Keratinocyte (primary cell): ENCODE results near the gene TFAP2D. TPM values are rescaled to one million over a fixed set of nuclear protein-coding genes. Genes with fewer than 3 reads are reported as not detected.

Source experiments
- DNase-seq: peaks from one replicate; pipeline ENCODE4 v3.0.0-alpha.2; 2011; ENCODE audit warnings: low read depth, missing footprints, low spot score
- FAIRE-seq: peaks from 2 replicates; lab custom pipeline; 2011; peaks lifted over from hg19 to GRCh38; lab: Jason Lieb, UNC
- H2AFZ ChIP-seq: 2 replicates; pipeline ENCODE4 v1.6.0; 2012; ENCODE audit warnings: low read length, control low read depth, inconsistent platforms; ENCODE audit not compliant: control insufficient read depth
- H3K27ac ChIP-seq: 2 replicates; pipeline ENCODE4 v1.5.1; 2011; ENCODE audit warnings: low read length; ENCODE audit not compliant: control insufficient read depth, insufficient read depth
- H3K27me3 ChIP-seq: 3 replicates; pipeline ENCODE4 v1.6.0; 2011; ENCODE audit warnings: low read length; ENCODE audit not compliant: control insufficient read depth, insufficient read depth; ENCODE audit errors: extremely low read depth
- H3K36me3 ChIP-seq, 2 experiments: 2 replicates in 1 of 2; 3 replicates in 1 of 2; pipeline ENCODE4 v1.5.1; 2011; ENCODE audit warnings: low read length in 2 of 2, mild to moderate bottlenecking in 1 of 2; ENCODE audit not compliant: control insufficient read depth in 2 of 2, insufficient read depth in 2 of 2; ENCODE audit errors: extremely low read depth in 1 of 2
- H3K4me1 ChIP-seq: 3 replicates; pipeline ENCODE4 v1.5.1; 2011; ENCODE audit warnings: low read length; ENCODE audit not compliant: control insufficient read depth, insufficient read depth; ENCODE audit errors: extremely low read depth
- H3K4me2 ChIP-seq: 3 replicates; pipeline ENCODE4 v1.6.0; 2011; ENCODE audit warnings: low read depth, low read length; ENCODE audit not compliant: control insufficient read depth, insufficient read depth; ENCODE audit errors: extremely low read depth
- H3K4me3 ChIP-seq, 3 experiments: fragments of 200-600 bp in 1 of 3; sonication (generic) in 1 of 3; 2 replicates in 2 of 3; 3 replicates in 1 of 3; pipeline ENCODE4 v1.5.1; 2011 to 2016; ENCODE audit warnings: low read length in 3 of 3, mild to moderate bottlenecking in 3 of 3, control low read depth in 2 of 3, inconsistent platforms in 1 of 3, low read depth in 1 of 3, mixed read lengths in 1 of 3, mixed run types in 1 of 3, moderate library complexity in 1 of 3; ENCODE audit not compliant: control insufficient read depth in 2 of 3, insufficient read depth in 2 of 3; ENCODE audit errors: extremely low read depth in 1 of 3
- H3K79me2 ChIP-seq: 2 replicates; pipeline ENCODE4 v1.6.0; 2012; ENCODE audit warnings: low read length; ENCODE audit not compliant: control insufficient read depth, insufficient read depth
- H3K9ac ChIP-seq: 3 replicates; pipeline ENCODE4 v1.6.0; 2011; ENCODE audit warnings: low read length; ENCODE audit not compliant: control insufficient read depth, insufficient read depth; ENCODE audit errors: extremely low read depth
- H3K9me1 ChIP-seq: 3 replicates; pipeline ENCODE4 v1.6.0; 2011; ENCODE audit warnings: low read length; ENCODE audit not compliant: control insufficient read depth, insufficient read depth; ENCODE audit errors: extremely low read depth
- H3K9me3 ChIP-seq: 2 replicates; pipeline ENCODE4 v1.5.1; 2012; ENCODE audit warnings: low read depth, low read length; ENCODE audit not compliant: control insufficient read depth
- H4K20me1 ChIP-seq: 3 replicates; pipeline ENCODE4 v1.6.0; 2011; ENCODE audit warnings: low read length; ENCODE audit not compliant: control insufficient read depth, insufficient read depth; ENCODE audit errors: extremely low read depth
- EZH2 ChIP-seq: IDR thresholded peaks from one replicate; pipeline ENCODE4 v1.6.1; 2012; ENCODE audit warnings: inconsistent platforms, mild to moderate bottlenecking, low read length, moderate library complexity
- dilution Hi-C: fragments of 300-500 bp; cut with MboI; formaldehyde crosslinking; loops from one replicate; pipeline ENCODE4 v1.7.0; 2020; ENCODE audit warnings: low sequenced_read_pairs; ENCODE audit not compliant: extremely low pct_ligation_motif_present
- polyA plus RNA-seq, 5 experiments: library from polyadenylated mRNA; depleted of rRNA in 3 of 5; stranded (reverse) in 3 of 5; stranded (forward) in 1 of 5; unstranded in 1 of 5; fragments of >200 nt; gene quantifications; 1 replicate in 1 of 5; 2 replicates in 3 of 5; 3 replicates in 1 of 5; pipeline versions ENCODE4 v1.2.1 to v1.2.3, GENCODE V29; 2011 to 2012; ENCODE audit warnings: missing spikeins in 2 of 5, low read depth in 1 of 5, low replicate concordance in 1 of 5
- TF ChIP-seq, protein P1 (sequence below), 3 experiments: IDR thresholded peaks in 1 of 3; conservative IDR thresholded peaks in 1 of 3; optimal IDR thresholded peaks in 1 of 3; 2 replicates in 2 of 3; 3 replicates in 1 of 3; pipeline versions ENCODE3 to v1.5.1; 2011; ENCODE audit warnings: low read length in 3 of 3, mild to moderate bottlenecking in 3 of 3, moderate library complexity in 2 of 3, control low read depth in 1 of 3, inconsistent platforms in 1 of 3; ENCODE audit not compliant: insufficient read depth in 2 of 3; ENCODE audit errors: extremely low read depth in 1 of 3

Gene TFAP2D
- polyA plus RNA-seq, 1 donor (not counting 4 experiments of a cell fraction or from before 2014, with no cell fraction given) = not detected

DNA sequence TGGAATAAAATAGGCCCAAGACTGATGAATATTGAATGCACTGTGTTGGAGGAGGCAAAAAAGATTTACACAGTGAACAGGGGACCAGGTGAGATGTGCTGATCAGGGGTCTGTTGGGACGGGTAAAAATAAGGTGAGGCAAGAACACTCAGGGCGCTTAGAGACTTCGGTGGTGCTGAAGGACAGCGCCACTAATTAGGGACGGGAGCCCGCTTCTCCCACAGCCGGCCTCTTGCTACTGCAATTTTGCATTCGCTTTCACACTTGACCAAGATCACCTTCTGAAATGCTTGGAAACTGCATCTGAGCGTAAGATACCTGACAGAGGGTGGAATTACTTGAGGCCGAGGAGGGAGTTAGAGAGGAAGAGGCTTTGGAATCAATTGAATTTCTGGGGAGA lies 7.3 kb downstream of the TFAP2D start:
- Histone ChIP-seq H2AFZ (no peak overlapping the region), H3K27me3 (peaks cover 89% of the 10 kb centered on the region), H3K4me1 (no peaks in the 10 kb centered on the region), H3K4me3 (no peak overlapping the region), H3K9me1 (no peaks in the 10 kb centered on the region), H3K9ac (no peak overlapping the region), H3K4me2 (no peak overlapping the region), H3K79me2 (no peaks in the 10 kb centered on the region), H3K36me3 (no peaks in the 10 kb centered on the region), H3K9me3 (no peaks in the 10 kb centered on the region), H4K20me1 (no peaks in the 10 kb centered on the region), H3K27ac (no peak overlapping the region)
- TF ChIP-seq EZH2 = no peak
- TF ChIP-seq, protein P1, sequence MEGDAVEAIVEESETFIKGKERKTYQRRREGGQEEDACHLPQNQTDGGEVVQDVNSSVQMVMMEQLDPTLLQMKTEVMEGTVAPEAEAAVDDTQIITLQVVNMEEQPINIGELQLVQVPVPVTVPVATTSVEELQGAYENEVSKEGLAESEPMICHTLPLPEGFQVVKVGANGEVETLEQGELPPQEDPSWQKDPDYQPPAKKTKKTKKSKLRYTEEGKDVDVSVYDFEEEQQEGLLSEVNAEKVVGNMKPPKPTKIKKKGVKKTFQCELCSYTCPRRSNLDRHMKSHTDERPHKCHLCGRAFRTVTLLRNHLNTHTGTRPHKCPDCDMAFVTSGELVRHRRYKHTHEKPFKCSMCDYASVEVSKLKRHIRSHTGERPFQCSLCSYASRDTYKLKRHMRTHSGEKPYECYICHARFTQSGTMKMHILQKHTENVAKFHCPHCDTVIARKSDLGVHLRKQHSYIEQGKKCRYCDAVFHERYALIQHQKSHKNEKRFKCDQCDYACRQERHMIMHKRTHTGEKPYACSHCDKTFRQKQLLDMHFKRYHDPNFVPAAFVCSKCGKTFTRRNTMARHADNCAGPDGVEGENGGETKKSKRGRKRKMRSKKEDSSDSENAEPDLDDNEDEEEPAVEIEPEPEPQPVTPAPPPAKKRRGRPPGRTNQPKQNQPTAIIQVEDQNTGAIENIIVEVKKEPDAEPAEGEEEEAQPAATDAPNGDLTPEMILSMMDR (optimal IDR thresholded peaks at IDR 0.05 in 1 of 3, IDR thresholded peaks at IDR 0.05 in 1 of 3, conservative IDR thresholded peaks at IDR 0.05 in 1 of 3; ENCODE audit: extremely low read depth in 1 of 3, insufficient read depth in 2 of 3, low read length in 3 of 3) = no peak
- FAIRE-seq (no peak), DNase-seq (no peak)
- dilution Hi-C loops = no loop called here

DNA sequence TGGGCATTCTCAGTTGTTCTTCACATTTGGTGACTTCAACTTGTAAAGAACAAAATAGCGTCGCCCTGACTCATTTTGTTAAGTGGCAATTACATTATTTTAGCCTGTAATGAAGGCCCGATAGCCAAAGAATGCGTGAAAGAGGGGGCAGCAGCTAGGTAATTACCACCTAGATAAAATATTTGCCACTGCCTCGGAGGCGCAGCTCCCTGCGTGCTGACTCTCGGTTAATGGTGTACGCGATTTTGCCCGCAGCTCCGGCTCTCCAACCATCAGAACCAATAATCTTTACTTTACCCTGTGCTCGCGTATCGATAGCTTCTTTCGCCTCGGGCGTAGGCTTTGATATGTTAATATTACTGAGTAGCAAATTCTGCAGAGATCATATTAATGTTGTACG lies 8.7 kb downstream of the TFAP2D start:
- H3K9ac ChIP-seq = no peak overlapping the region
- no peak overlapping the region for H3K27ac ChIP-seq
- no peak for FAIRE-seq
- H3K9me1 ChIP-seq = no peaks in the 10 kb centered on the region
- no peaks in the 10 kb centered on the region for H3K9me3 ChIP-seq
- H3K4me1 ChIP-seq = no peaks in the 10 kb centered on the region
- no peak overlapping the region for H3K4me2 ChIP-seq
- dilution Hi-C loops = no loop called here
- H3K4me3 ChIP-seq = no peak overlapping the region
- H4K20me1 ChIP-seq = no peaks in the 10 kb centered on the region
- no peak for DNase-seq
- peaks cover 86% of the 10 kb centered on the region for H3K27me3 ChIP-seq
- TF ChIP-seq, protein P1 (optimal IDR thresholded peaks at IDR 0.05 in 1 of 3, IDR thresholded peaks at IDR 0.05 in 1 of 3, conservative IDR thresholded peaks at IDR 0.05 in 1 of 3; ENCODE audit: extremely low read depth in 1 of 3, insufficient read depth in 2 of 3, low read length in 3 of 3) = no peak
- no peak for TF ChIP-seq EZH2
- no peaks in the 10 kb centered on the region for H3K79me2 ChIP-seq
- no peaks in the 10 kb centered on the region for H3K36me3 ChIP-seq
- H2AFZ ChIP-seq = no peak overlapping the region
